Spinal cord (tissue), 10 donors: ENCODE results near the gene TCF20. TPM values are rescaled to one million over a fixed set of nuclear protein-coding genes. Genes with fewer than 3 reads are reported as not detected.

Experiments
- DNase-seq, 6 donors: peaks; one replicate each; pipeline versions ENCODE4 v3.0.0 to v3.0.0-alpha.2; 2013 to 2015; ENCODE audit warnings: low spot score in 6 of 6, low read depth in 4 of 6
- H3K27ac ChIP-seq: one replicate; pipeline ENCODE4 v1.5.1; 2013; ENCODE audit warnings: low read depth, low read length, control low read depth
- H3K27me3 ChIP-seq: one replicate; pipeline ENCODE4 v1.6.1; 2013; ENCODE audit warnings: low read length; ENCODE audit not compliant: control insufficient read depth, insufficient read depth
- H3K36me3 ChIP-seq: one replicate; pipeline ENCODE4 v1.6.1; 2013; ENCODE audit warnings: low read length; ENCODE audit not compliant: control insufficient read depth, insufficient read depth
- H3K4me1 ChIP-seq: one replicate; pipeline ENCODE4 v1.6.1; 2013; ENCODE audit warnings: low read length; ENCODE audit not compliant: control insufficient read depth, insufficient read depth
- H3K4me3 ChIP-seq: one replicate; pipeline ENCODE4 v1.5.1; 2013; ENCODE audit warnings: low read depth, low read length, control low read depth
- H3K9me3 ChIP-seq: one replicate; pipeline ENCODE4 v1.6.1; 2013; ENCODE audit warnings: low read length; ENCODE audit not compliant: control insufficient read depth, insufficient read depth
- WGBS: methylation state at CpG from one replicate; pipeline ENCODE4 v1.1.5; 2013; ENCODE audit warnings: missing lambda C conversion rate; ENCODE audit not compliant: insufficient coverage; 5-methylcytosine and 5-hydroxymethylcytosine counted together
- polyA plus RNA-seq, 2 donors: library from polyadenylated mRNA; unstranded; fragments of 120-200 nt; gene quantifications; one replicate each; pipeline ENCODE4 v1.2.1, GENCODE V29; 2013; ENCODE audit not compliant: insufficient read length in 2 of 2
- total RNA-seq, 2 donors: library from RNA; depleted of rRNA in 1 of 2; stranded (reverse); fragments of 120-200 nt in 1 of 2; fragments of >200 nt in 1 of 2; gene quantifications; one replicate each; pipeline versions ENCODE4 v1.2.3 to v1.2.4, GENCODE V29; 2013 to 2014
- donor health status: healthy.

TCF20 gene
- total and polyA plus RNA-seq, 4 donors = 25.3 to 32.0 (median 29.5) TPM

DNA sequence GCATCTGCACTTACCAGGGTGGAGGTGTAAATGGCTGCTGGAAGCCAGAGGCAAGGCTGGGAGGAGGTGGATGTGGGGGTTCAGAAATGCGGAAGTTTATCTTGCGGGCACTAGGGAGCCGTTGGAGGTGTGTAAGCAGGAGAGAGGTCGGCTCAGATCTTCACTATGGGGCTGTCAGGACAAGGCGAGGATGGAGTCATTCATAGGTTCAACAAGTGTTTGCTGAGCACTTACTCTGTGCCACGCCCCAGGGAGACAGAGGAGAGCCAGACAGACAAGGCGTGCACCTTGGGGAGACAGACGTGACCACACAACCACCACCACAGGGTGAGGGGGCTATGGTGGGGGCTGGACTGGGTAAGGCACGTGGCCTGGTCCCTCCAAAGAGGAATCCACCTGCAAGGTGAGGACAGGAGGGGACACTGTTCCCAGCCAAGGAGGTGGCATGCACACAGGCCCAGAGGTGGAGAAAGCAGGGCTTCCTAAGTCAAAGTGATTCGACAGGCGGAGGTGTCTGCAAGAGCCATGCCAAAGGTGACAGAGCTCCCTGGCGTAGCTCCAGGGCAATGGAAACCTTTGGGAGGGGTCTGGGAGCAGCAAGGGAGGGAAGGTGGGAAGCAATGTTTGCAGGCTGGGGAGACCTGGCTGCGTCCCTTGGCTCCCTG, 30.8 kb upstream of the TCF20 start:
- 79% methylated on average over 9 of the region's 13 CpGs for WGBS
- H3K9me3 ChIP-seq = no peaks in the 10 kb centered on the region
- peaks cover 16% of the 10 kb centered on the region for H3K36me3 ChIP-seq
- H3K4me1 ChIP-seq = peaks cover 78% of the 10 kb centered on the region
- no peak for DNase-seq
- peaks cover 11% of the 10 kb centered on the region for H3K27me3 ChIP-seq
- no peak overlapping the region for H3K27ac ChIP-seq
- no peak overlapping the region for H3K4me3 ChIP-seq

DNA sequence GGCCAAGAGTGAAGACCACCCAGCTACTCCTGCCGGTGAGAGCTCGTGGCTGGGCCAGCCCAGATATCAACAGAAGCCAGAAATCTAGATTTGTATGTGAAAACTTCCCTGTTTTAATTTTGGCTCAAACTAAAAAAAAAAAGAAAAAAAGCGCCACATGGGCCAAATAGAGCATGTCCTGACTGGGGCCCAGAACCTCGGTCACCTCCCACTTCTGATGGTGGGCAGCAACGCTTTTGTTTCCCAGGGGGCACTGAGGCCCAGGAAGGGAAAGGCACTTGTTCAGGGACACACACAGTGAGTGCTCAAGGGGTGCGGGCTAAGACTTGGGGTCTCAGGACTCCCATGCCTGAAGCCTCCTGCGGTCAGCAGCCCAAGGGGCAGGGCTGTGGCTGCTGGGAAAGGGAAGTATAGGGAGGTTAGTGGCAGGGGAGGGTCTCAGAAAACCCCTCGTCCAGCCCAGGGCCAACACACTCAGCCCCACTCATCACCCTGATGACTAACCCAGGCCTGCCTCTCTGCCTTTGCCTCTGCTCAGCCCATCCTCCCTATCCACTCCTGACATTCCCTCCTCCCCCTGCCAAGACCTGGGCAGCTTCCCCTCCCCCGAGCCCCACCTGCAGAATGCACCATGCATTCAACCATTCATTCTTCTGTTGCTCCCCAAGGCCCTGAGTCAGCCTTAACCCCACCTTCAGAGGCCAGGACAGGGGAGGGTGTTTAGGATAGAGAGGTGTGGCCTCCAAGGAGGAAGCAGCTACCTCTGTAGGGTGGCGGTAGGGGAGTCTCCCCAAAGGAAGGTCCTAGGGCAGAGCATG, 30.0 kb upstream of the TCF20 start:
- H3K36me3 ChIP-seq = peaks cover 16% of the 10 kb centered on the region
- peaks cover 11% of the 10 kb centered on the region for H3K27me3 ChIP-seq
- no peaks in the 10 kb centered on the region for H3K9me3 ChIP-seq
- no peak overlapping the region for H3K27ac ChIP-seq
- DNase-seq = no peak
- no peak overlapping the region for H3K4me3 ChIP-seq
- H3K4me1 ChIP-seq = peaks cover 78% of the 10 kb centered on the region
- 37% methylated on average over 6 of the region's 10 CpGs for WGBS

DNA sequence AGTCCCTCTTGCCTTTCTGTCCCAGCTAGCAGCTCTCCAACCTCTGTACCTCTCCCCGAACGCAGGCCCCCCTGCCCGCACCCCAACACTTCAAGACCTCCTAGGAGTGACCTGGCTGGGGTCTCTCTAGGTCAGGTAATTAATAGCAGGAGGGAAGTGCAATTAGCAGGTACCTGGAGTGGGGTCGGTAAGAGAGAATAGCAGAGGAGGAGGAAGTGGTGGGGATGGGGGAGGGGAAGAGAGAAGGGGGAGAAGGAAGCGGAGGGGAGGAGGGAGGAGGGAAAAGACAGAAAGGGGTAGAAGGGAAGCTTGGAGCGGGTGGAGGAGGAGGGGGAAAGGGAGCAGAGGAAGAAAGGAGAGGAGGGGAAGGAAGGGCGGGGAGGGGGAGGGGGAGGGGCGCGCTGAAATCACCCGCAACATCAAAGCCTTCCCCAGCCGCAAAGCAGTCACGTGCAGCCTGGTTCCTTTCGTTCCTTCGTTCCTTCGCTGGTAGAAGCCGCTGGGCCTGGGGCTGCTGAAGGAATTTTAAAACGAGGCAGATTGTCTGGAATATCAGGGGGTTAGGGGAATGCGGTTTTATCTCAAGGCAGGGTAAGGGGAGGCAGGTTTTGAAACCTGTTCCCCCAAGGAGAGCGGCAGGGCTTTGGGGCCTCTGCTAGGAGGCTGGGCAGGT, 29.3 kb upstream of the TCF20 start:
- 10% methylated on average over 7 of the region's 19 CpGs for WGBS
- Histone ChIP-seq H3K4me1 (peaks cover 84% of the 10 kb centered on the region), H3K4me3 (no peak overlapping the region), H3K9me3 (no peaks in the 10 kb centered on the region), H3K27me3 (peaks cover 9% of the 10 kb centered on the region), H3K27ac (no peak overlapping the region), H3K36me3 (peaks cover 16% of the 10 kb centered on the region)
- peak in 2 of 6 donors; percentile 74 to 82 for DNase-seq

DNA sequence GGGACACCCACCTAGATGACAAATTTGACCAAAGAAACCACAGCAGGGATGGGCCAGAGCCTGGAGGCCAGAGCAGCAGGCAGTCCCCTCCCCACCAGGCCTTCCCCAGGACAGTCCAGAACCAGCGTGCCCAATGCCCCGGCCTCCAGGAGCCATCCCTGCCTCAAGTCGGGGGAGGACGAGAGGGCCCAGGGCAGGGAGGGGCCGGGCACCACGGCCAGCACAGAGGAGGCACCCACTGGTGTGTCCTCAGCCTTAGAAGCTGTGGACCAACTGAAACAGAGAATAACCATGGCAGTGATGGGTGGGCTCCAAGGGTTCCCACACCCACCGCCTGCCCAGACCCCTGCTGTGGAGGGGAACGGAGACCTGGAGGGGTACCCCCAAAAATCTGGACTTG, 28.3 kb upstream of the TCF20 start:
- peaks cover 85% of the 10 kb centered on the region for H3K4me1 ChIP-seq
- H3K36me3 ChIP-seq = peaks cover 18% of the 10 kb centered on the region
- no peak for DNase-seq
- H3K27ac ChIP-seq = no peak overlapping the region
- H3K4me3 ChIP-seq = no peak overlapping the region
- WGBS = 81% methylated on average over 8 of the region's 8 CpGs
- H3K9me3 ChIP-seq = no peaks in the 10 kb centered on the region
- H3K27me3 ChIP-seq = peaks cover 3% of the 10 kb centered on the region

DNA sequence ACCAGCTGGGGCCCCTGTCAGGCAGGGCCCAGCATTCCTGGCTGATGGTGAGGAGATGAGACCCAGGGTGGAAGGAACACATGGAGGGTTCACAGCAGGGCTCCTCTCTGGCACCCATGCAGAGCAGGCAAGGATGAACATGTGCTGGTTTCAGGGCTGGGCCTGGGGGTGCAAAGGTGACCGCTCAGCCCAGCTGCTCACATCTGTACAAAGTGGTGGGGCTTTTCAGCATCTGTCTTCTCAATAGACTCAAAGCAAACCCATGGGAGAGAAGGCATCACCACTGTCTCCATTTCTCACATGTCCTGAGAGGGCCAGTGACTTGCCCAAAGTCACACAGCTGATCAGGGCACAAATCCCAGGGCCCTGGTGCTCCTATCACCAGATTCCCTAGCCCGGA, 27.3 kb upstream of the TCF20 start:
- no peak overlapping the region for H3K4me3 ChIP-seq
- peaks cover 3% of the 10 kb centered on the region for H3K27me3 ChIP-seq
- peaks cover 84% of the 10 kb centered on the region for H3K4me1 ChIP-seq
- H3K36me3 ChIP-seq = peaks cover 19% of the 10 kb centered on the region
- no peak for DNase-seq
- H3K9me3 ChIP-seq = no peaks in the 10 kb centered on the region
- 82% methylated on average over 2 of the region's 2 CpGs for WGBS
- H3K27ac ChIP-seq = no peak overlapping the region

DNA sequence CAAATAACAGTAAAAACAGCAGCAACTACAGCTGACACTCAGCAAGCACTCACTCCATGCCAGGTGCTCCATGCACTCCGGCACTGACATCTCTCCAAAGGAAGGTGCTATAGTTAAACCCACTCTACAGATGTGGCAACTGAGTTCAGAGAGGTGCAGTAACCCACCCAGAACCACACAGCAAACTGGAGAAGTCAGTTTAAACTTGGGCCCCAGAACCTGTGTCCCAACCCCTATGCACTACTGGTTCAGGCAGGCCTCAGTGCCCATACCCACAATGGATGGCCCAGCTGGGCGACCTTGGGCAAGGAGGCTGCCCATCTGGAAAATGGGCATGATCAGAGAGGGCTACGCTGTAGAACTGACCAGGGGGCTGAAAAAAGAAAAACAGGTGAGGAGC, 26.4 kb upstream of the TCF20 start:
- peak overlapping the region; percentile 49 for H3K27ac ChIP-seq
- H3K9me3 ChIP-seq = no peaks in the 10 kb centered on the region

DNA sequence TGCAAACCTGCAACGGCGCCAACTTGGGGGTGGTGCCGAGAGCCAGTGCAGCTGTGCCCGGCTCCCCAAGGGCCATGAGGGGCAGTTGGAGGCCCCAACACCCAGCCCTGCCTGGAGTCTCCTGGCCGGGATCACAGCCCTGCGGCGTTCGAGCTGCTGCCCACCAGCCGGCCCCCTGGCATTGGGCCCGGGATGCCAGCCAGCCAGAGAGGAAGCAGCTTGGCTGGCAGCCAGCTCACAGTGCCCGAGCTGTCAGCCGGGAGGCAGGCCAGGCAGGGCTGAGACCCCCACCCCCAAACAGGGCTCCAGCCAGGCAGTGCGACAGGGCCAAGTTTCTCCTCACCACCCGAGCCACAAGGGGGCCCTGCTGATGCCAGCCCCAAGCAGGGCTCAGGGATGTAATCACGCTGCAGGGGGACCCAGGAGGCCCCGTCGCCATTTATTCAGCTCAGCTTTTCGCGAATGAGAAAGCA, 26.0 kb upstream of the TCF20 start:
- H3K27me3 ChIP-seq = peaks cover 8% of the 10 kb centered on the region
- H3K27ac ChIP-seq = peak overlapping the region; percentile 49
- DNase-seq = peak in 4 of 6 donors; percentile 87 to 97 (median 92)
- peaks cover 18% of the 10 kb centered on the region for H3K36me3 ChIP-seq
- H3K4me3 ChIP-seq = no peak overlapping the region
- no peaks in the 10 kb centered on the region for H3K9me3 ChIP-seq
- peaks cover 87% of the 10 kb centered on the region for H3K4me1 ChIP-seq
- WGBS = 27% methylated on average over 19 of the region's 19 CpGs

More for the DNA sequence above, 26.4 kb upstream of the TCF20 start:
- Histone ChIP-seq H3K4me3 (no peak overlapping the region), H3K27me3 (peaks cover 8% of the 10 kb centered on the region), H3K36me3 (peaks cover 22% of the 10 kb centered on the region), H3K4me1 (peaks cover 89% of the 10 kb centered on the region)
- 79% methylated on average over 3 of the region's 3 CpGs for WGBS
- no peak for DNase-seq

DNA sequence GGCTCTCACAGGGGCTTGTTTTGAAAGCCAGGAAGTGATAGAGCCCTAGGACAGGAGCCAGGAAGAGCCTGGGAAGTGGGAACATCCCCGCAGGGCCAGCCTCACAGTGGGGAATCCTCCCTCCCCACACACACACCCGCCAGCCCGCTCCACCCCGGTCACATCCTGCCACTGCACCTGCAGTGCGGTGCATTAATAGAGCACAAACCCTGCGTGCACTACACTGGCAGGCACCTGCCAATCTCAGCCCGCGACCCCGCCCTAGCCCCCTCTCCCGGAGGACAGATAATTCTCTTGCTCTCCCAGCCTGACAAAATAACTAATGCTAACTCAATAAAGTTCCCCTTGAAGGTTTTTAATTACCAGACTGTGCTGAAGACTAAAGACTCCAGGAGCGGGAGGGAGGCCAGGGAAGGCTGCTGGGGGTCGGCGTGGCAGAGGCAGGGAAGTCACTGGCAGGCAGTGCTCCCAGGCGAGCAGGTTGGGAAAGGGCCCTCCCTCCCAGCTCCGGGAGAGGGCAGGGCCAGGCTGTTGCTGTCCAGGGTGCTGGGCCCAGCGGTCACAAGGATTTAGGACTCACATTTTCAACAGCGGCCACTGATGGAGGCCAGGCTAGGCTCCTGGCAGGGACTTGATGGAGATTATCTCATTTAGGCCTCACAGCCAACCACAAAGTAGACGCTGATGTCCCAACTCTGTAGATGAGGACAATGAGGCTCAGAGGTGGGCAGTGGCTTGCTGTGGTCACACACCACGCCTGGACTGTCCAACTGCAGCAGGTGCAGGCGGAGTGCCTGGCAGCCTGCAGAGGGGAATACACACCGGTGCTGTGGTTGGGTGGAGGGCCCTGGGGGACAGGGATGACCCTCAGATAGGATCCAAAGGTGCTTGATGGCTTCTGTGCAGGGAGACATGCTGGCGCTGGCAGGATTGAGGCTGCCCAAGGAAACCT, 23.9 kb upstream of the TCF20 start:
- Histone ChIP-seq H3K36me3 (peaks cover 22% of the 10 kb centered on the region), H3K27ac (no peak overlapping the region), H3K4me1 (peaks cover 87% of the 10 kb centered on the region), H3K9me3 (no peaks in the 10 kb centered on the region), H3K27me3 (peaks cover 6% of the 10 kb centered on the region), H3K4me3 (no peak overlapping the region)
- DNase-seq = peak in 2 of 6 donors; percentile 63 to 68
- 47% methylated on average over 21 of the region's 22 CpGs for WGBS
